Activated CD4-positive, alpha-beta T cell treated with anti-CD3 and anti-CD28 coated beads for 36 hours (primary cell): ENCODE results near the gene POP5. TPM values are rescaled to one million over a fixed set of nuclear protein-coding genes. Genes with fewer than 3 reads are reported as not detected.

Source experiments
- ATAC-seq: fragments of 200-7000 bp; cut with Tn5 transposase; one replicate; pipeline ENCODE4 v1.10.0; 2021; ENCODE audit warnings: mild to moderate bottlenecking, moderate library complexity
- CTCF ChIA-PET: fragments of 350-600 bp; sonication (Branson Sonifier 250); formaldehyde crosslinking; loops from one replicate; lab custom pipeline; 2021; ENCODE audit warnings: antibody characterized with exemption; lab: Charles Lee
- POLR2A ChIA-PET: fragments of 350-600 bp; sonication (Branson Sonifier 250); formaldehyde crosslinking; loops from one replicate; lab custom pipeline; 2021; ENCODE audit warnings: antibody characterized with exemption, inconsistent platforms; lab: Charles Lee
- DNase-seq: peaks from one replicate; pipeline ENCODE4 v3.0.0-alpha.2; 2020
- H3K27ac Mint-ChIP-seq: one replicate; pipeline ENCODE4 v1.8.0; 2021; ENCODE audit warnings: mixed read lengths
- H3K27me3 Mint-ChIP-seq: one replicate; pipeline ENCODE4 v1.8.0; 2021; ENCODE audit warnings: mixed read lengths
- H3K36me3 Mint-ChIP-seq: one replicate; pipeline ENCODE4 v1.8.0; 2021; ENCODE audit warnings: low read depth, mixed read lengths
- H3K4me1 Mint-ChIP-seq: one replicate; pipeline ENCODE4 v1.8.0; 2021; ENCODE audit warnings: mixed read lengths
- H3K4me3 Mint-ChIP-seq: one replicate; pipeline ENCODE4 v1.8.0; 2021; ENCODE audit warnings: mild to moderate bottlenecking, moderate library complexity, mixed read lengths
- H3K9me3 Mint-ChIP-seq: one replicate; pipeline ENCODE4 v1.8.0; 2021; ENCODE audit warnings: low read depth, mixed read lengths
- intact Hi-C, 2 experiments: fragments of 100-400 bp; cut with DNase I in 1 of 2; cut with micrococcal nuclease in 1 of 2; formaldehyde crosslinking; loops; one replicate each; pipeline versions ENCODE4 v1.14.2 to v1.15.1; 2022 to 2024; cut with DNase I, micrococcal nuclease
- total RNA-seq, 2 experiments: library from RNA; stranded (reverse); gene quantifications; one replicate each; pipeline ENCODE4 v1.2.3, GENCODE V29; 2021

Gene POP5
- total RNA-seq, 2 experiments from 2014 or later, result 44.8 to 52.6 TPM

DNA sequence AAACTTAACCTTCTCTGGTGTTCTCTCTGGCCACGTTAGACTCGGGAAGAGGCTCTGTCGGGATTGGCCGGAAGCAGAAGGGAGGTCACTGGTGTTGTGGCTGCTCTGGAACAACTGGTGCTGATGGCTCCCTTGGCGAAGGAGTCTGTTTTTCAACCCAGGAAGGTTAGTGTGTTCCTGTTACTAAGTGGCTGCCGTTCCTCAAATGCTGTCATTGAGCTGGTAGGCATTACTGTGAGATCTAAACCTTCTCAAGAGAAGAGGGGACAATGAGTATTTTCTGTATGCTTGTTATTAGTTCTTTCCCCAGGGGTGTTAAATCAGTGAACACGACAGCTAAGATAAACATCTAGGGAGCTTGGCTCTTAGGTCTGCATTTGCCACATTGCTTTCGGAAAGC is 18.3 kb downstream of the POP5 start:
- CTCF ChIA-PET, result no interaction called here
- Mint-ChIP-seq H3K4me3 (no peak overlapping the region), H3K27me3 (no peaks in the 10 kb centered on the region), H3K27ac (no peak overlapping the region), H3K4me1 (no peaks in the 10 kb centered on the region), H3K36me3 (peaks cover 56% of the 10 kb centered on the region), H3K9me3 (no peaks in the 10 kb centered on the region)
- intact Hi-C loops, result no loop called here
- ATAC-seq (no peak), DNase-seq (no peak)
- POLR2A ChIA-PET, result no interaction called here

DNA sequence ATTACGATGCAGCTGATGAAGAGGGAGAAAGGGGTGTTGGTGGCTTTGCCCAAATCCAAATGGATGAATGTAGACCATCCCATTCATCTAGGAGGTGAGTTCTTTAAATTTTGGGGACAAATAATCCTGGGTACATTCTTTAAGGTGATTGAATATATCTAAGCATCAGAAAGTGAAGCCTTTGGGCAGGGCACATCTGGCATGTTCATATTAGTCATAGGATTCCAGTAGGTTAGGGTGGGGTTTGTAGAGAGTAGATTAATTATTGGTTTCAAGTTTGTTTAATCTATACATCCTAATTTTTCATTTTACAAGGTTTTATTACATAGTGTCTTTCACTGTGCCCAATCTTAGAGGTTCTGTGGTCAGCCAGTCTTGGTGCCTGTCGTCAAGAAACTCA is 23.6 kb downstream of the POP5 start:
- H3K9me3 Mint-ChIP-seq, result no peaks in the 10 kb centered on the region
- intact Hi-C loops, result no loop called here
- peaks cover 46% of the 10 kb centered on the region for H3K36me3 Mint-ChIP-seq
- no peak overlapping the region for H3K27ac Mint-ChIP-seq
- ATAC-seq (no peak), DNase-seq (no peak)
- no peaks in the 10 kb centered on the region for H3K27me3 Mint-ChIP-seq
- ChIA-PET POLR2A (no interaction called here), CTCF (interaction anchor here (0.6 kb wide), 1 partner anchor 37 kb away, joined by 3 read pairs; no protein-coding TSS in a partner anchor)
- no peak overlapping the region for H3K4me3 Mint-ChIP-seq
- H3K4me1 Mint-ChIP-seq, result peaks cover 1% of the 10 kb centered on the region

DNA sequence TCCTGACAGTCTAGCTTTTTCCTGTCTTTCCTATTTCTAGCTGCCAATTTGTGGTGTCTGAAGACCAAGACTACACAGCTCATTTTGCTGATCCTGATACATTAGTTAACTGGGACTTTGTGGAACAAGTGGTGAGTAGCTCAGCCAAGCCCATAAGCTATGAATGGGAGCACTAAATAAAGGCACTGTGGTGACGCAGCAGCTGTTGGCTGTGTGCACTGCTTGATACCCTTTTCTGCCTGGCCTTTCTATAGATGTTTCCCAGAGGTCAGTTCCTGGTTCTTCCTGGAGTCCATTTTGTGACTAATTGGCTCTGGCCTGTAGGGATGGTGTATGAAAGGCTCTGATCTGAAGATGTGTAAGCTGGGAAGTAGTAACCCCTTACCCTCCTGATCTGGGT is 26.5 kb downstream of the POP5 start:
- no peak overlapping the region for H3K4me3 Mint-ChIP-seq
- no peaks in the 10 kb centered on the region for H3K9me3 Mint-ChIP-seq
- H3K36me3 Mint-ChIP-seq, result peaks cover 41% of the 10 kb centered on the region
- no peak overlapping the region for H3K27ac Mint-ChIP-seq
- ATAC-seq (no peak), DNase-seq (no peak)
- intact Hi-C loops, result no loop called here
- peaks cover 13% of the 10 kb centered on the region for H3K4me1 Mint-ChIP-seq
- ChIA-PET CTCF (interaction anchor here (0.7 to 1.1 kb wide), 3 partner anchors 16 to 93 kb away, joined by 3 to 4 read pairs (median 4); no protein-coding TSS in a partner anchor), POLR2A (no interaction called here)
- no peaks in the 10 kb centered on the region for H3K27me3 Mint-ChIP-seq

DNA sequence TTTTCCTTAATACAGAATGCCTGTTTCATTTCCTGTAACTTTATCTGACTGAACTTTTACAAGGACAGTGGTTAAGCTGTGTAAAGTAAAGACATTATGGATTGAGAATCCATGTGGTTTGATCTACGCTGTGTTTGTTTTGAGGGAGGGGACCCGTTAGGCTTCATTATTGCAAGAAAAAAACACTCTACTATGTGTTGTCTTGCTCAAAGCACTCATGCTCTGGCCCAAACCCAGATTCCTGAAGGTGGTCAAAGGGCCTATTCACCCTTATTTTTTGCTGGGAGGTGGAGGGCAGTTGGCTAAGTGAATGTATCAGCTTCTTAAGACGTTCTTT is 35.2 kb downstream of the POP5 start:
- H3K27me3 Mint-ChIP-seq, result no peaks in the 10 kb centered on the region
- H3K4me1 Mint-ChIP-seq, result peaks cover 11% of the 10 kb centered on the region
- CTCF ChIA-PET, result interaction anchor here (0.7 to 1.1 kb wide), 2 partner anchors 8 to 84 kb away, joined by 3 to 4 read pairs; no protein-coding TSS in a partner anchor
- ATAC-seq (no peak), DNase-seq (no peak)
- H3K9me3 Mint-ChIP-seq, result no peaks in the 10 kb centered on the region
- peaks cover 20% of the 10 kb centered on the region for H3K36me3 Mint-ChIP-seq
- POLR2A ChIA-PET, result interaction anchor here (0.6 kb wide), 1 partner anchor 9 kb away, joined by 6 read pairs; no protein-coding TSS in a partner anchor
- no peak overlapping the region for H3K27ac Mint-ChIP-seq
- intact Hi-C loops, result no loop called here
- H3K4me3 Mint-ChIP-seq, result no peak overlapping the region

DNA sequence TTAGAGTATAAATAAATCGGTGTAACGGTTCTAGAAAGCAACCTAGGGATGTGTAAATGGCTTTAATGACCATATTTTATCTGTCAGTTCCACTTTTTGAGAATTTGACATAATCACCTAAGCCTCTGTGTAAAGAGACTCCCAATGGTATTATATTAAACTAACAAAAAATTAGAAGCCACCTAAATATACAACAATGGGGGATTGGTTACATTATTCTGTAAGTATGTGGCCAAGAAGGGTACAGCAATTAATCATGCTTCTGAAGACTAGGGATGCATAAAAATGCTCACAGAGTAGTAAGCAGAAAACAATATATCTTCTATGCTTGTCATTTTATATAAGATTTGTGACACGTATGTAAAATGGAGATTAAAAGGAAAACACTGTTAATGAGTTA is 36.5 kb downstream of the POP5 start:
- peaks cover 30% of the 10 kb centered on the region for H3K36me3 Mint-ChIP-seq
- H3K9me3 Mint-ChIP-seq, result no peaks in the 10 kb centered on the region
- intact Hi-C loops, result no loop called here
- H3K27ac Mint-ChIP-seq, result no peak overlapping the region
- ATAC-seq, result no peak
- POLR2A ChIA-PET, result no interaction called here
- CTCF ChIA-PET, result no interaction called here
- no peaks in the 10 kb centered on the region for H3K27me3 Mint-ChIP-seq
- DNase-seq, result no peak
- H3K4me1 Mint-ChIP-seq, result peaks cover 20% of the 10 kb centered on the region
- no peak overlapping the region for H3K4me3 Mint-ChIP-seq

DNA sequence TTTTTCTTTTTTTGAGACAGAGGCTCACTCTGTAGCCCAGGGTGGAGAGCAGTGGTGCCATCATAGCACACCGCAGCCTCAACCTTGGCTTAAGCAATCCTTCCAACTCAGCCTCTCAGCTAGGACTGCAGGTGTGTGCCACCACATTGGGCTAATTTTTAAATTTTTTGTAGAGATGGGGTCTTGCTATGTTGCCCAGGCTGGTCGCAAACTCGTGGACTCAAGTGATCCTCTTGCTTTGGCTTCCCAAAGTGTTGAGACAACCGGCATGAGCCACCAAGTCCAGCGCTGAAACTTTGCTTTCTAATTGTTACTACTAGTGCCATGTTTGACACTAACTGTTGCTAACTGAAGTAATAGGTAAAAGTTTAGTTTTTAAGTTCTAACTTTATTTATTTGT is 39.0 kb downstream of the POP5 start:
- peaks cover 45% of the 10 kb centered on the region for H3K4me1 Mint-ChIP-seq
- ChIA-PET CTCF (interaction anchor here (0.6 kb wide), 1 partner anchor 855 kb away, joined by 4 read pairs; no protein-coding TSS in a partner anchor), POLR2A (no interaction called here)
- no peaks in the 10 kb centered on the region for H3K27me3 Mint-ChIP-seq
- DNase-seq (no peak), ATAC-seq (no peak)
- no peak overlapping the region for H3K4me3 Mint-ChIP-seq
- intact Hi-C loops, result no loop called here
- H3K36me3 Mint-ChIP-seq, result peaks cover 44% of the 10 kb centered on the region
- no peaks in the 10 kb centered on the region for H3K9me3 Mint-ChIP-seq
- no peak overlapping the region for H3K27ac Mint-ChIP-seq

DNA sequence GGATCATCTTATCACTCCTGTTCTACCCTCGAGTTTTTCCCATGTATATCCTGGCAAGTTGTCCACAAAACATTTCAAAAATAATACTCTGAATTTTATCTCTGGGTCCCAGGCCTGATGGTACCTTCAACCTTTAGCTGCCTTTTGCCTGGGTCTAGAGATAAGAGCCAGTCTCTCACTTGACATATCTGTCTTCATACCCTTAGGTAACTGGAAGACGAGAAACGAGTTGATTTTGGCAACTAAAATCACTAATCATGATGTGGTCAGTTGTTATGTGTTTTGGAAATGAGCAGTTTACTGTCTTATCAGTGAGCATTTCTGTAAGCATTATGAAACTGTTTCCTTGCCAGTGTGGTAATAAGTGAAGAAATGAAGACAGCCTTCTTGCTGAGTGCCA is 40.8 kb downstream of the POP5 start:
- Mint-ChIP-seq H3K27ac (peak overlapping the region; percentile 81), H3K9me3 (no peaks in the 10 kb centered on the region), H3K27me3 (no peaks in the 10 kb centered on the region), H3K4me3 (no peak overlapping the region), H3K36me3 (peaks cover 49% of the 10 kb centered on the region), H3K4me1 (peaks cover 57% of the 10 kb centered on the region)
- DNase-seq (no peak), ATAC-seq (peak; percentile 7)
- ChIA-PET CTCF (interaction anchor here (0.6 kb wide), 1 partner anchor 847 kb away, joined by 3 read pairs; no protein-coding TSS in a partner anchor), POLR2A (interaction anchor here (0.7 kb wide), 1 partner anchor 37 kb away, joined by 3 read pairs; no protein-coding TSS in a partner anchor)
- intact Hi-C loops, result no loop called here

DNA sequence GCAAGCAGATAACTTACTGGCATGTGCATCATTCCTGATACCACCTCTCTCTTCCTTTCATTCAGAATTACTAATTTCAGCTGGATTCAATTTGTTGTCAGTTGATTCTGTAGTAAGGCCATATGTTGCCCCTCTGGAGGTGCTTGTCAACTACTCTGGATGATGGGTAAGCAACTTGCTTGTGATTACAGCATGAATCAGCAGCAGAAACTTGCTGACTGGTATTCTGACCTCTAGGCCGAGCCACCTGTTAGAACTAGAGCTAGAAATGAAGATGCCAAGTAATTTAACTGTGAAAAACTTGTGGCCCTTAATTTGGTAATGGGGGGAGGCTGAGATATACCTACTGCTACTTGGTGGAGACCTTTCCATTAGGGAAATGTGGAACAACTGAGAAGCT is 41.9 kb downstream of the POP5 start:
- H3K4me3 Mint-ChIP-seq, result peak overlapping the region; percentile 87
- peaks cover 51% of the 10 kb centered on the region for H3K36me3 Mint-ChIP-seq
- ChIA-PET POLR2A (interaction anchor here (0.5 to 1.3 kb wide), 4 partner anchors 17 to 248 kb away, joined by 3 to 11 read pairs (median 3); partner anchors contain the start of genes POP5, RNU4-1 and RNU4-2), CTCF (interaction anchor here (1.0 to 1.5 kb wide), 4 partner anchors 10 to 247 kb away, joined by 3 to 6 read pairs (median 4); partner anchors contain the start of genes COQ5, RNU4-1 and SIRT4)
- intact Hi-C loops, result no loop called here
- no peaks in the 10 kb centered on the region for H3K27me3 Mint-ChIP-seq
- peak overlapping the region; percentile 89 for H3K27ac Mint-ChIP-seq
- H3K9me3 Mint-ChIP-seq, result no peaks in the 10 kb centered on the region
- ATAC-seq (peak; percentile 36), DNase-seq (peak; percentile 43)
- H3K4me1 Mint-ChIP-seq, result peaks cover 57% of the 10 kb centered on the region

DNA sequence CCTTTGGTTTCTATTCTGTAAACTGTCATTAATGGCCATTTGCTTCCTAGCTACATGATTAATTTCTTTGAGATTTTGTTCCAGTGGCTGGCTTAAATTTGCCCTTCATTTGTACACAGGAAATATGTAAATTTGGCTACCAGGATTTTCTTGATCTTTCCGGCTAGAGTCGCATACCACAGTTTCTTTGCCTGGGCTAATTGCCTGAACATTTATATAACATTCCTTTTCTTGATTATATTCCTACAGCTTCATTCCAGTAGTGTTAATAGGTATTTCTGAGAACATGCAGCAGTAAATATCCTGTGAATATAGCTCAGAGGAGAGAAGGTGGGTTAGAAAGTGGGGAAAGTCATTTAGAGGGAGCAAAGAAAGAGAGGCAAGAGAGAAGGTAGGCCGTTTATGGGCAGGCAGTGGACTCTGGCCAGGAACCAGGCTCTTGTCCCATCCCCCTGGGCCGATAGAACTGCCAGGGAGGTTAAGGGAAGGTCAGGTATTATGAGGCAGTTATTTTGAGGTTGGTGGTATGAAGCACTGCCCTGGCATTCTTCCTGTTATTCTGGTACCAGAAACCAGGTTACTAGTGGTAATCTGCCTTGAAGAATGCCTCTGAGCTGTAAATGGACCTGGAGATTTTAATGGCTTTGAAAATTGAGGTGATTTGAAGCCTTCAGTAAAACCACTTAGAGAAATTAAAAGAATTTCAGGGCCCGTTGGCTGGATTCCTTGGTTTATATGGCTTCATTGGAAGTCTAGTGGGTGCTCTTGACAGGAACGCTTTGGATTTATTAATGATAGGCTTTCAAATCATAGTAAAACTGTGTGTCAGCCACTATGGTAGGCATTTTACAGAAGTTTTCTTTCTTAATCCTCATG is 42.7 kb downstream of the POP5 start:
- ATAC-seq (no peak), DNase-seq (no peak)
- Mint-ChIP-seq H3K36me3 (peaks cover 51% of the 10 kb centered on the region), H3K4me3 (peak overlapping the region; percentile 87), H3K27ac (peak overlapping the region; percentile 89), H3K4me1 (peaks cover 59% of the 10 kb centered on the region), H3K27me3 (no peaks in the 10 kb centered on the region), H3K9me3 (no peaks in the 10 kb centered on the region)
- ChIA-PET POLR2A (interaction anchor here (0.7 to 1.3 kb wide), 3 partner anchors 42 to 248 kb away, joined by 3 to 11 read pairs (median 3); partner anchors contain the start of genes POP5 and RNU4-1), CTCF (interaction anchor here (0.6 to 2.4 kb wide), 12 partner anchors 8 to 802 kb away, joined by 3 to 13 read pairs (median 3); partner anchors contain the start of genes COQ5, RNU4-1 and SIRT4)
- intact Hi-C loops, result no loop called here

DNA sequence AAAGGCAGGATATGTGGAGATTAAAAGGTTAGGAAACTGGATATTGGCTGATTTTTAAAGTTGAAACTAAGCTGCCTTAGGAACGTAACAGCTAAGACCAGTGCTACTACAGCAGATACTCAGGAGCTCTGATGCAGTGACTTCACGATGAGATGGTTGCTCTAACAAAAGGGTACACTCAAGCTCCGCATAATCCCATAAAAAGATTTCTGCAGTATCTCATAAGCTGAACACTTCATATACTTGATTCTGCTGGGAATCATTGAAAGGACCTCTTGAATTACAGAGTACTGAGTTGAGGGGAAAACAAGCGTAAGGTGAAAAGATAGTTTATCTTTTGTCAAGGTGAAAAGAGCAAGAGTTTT is 43.4 kb downstream of the POP5 start:
- H3K27ac Mint-ChIP-seq, result peak overlapping the region; percentile 89
- H3K4me3 Mint-ChIP-seq, result peak overlapping the region; percentile 87
- intact Hi-C loops, result no loop called here
- no peaks in the 10 kb centered on the region for H3K9me3 Mint-ChIP-seq
- peaks cover 50% of the 10 kb centered on the region for H3K36me3 Mint-ChIP-seq
- no peak for DNase-seq
- no peaks in the 10 kb centered on the region for H3K27me3 Mint-ChIP-seq
- CTCF ChIA-PET, result interaction anchor here (0.6 to 2.4 kb wide), 9 partner anchors 9 to 802 kb away, joined by 3 to 13 read pairs (median 3); partner anchors contain the start of gene COQ5
- POLR2A ChIA-PET, result interaction anchor here (0.6 to 1.2 kb wide), 4 partner anchors 9 to 337 kb away, joined by 3 to 7 read pairs (median 4); partner anchors contain the start of genes COQ5 and RPLP0
- H3K4me1 Mint-ChIP-seq, result peaks cover 58% of the 10 kb centered on the region
- no peak for ATAC-seq

DNA sequence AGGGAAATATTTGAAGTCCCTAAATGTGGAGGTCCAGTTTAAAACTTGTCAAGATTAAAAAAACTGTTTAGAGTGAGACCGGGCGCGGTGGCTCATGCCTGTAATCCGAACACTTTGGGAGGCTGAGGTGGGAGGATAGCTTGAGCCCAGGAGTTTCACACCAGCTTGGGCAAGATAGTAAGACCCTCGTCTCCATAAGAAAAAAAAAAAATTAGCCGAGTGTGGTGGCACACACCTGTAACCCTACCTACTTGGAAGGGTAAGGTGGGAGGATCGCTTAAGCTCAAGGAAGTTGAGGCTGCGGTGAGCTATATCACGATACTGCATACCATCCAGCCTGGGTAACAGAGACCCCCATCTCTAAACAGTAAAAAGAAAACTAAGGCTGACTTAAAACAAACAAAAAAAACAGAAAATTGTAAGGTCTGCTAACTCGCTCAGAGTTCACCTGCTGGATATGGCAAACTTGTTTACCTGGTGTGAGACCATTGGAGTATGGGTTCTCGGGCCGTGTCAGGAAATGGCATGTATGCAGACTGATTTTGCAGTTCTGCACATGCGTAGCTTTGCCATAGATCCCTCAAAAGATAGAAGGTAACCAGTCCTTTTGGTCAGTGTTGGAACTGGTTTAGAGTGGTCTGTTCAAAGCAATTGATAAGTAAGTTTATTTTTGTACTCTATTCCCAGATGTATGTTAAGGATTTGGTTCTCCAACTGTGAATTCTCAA is 45.0 kb downstream of the POP5 start:
- intact Hi-C loops, result no loop called here
- peaks cover 55% of the 10 kb centered on the region for H3K4me1 Mint-ChIP-seq
- no peaks in the 10 kb centered on the region for H3K9me3 Mint-ChIP-seq
- POLR2A ChIA-PET, result interaction anchor here (0.8 kb wide), 1 partner anchor 24 kb away, joined by 3 read pairs; no protein-coding TSS in a partner anchor
- CTCF ChIA-PET, result interaction anchor here (0.5 to 2.4 kb wide), 6 partner anchors 16 to 597 kb away, joined by 3 to 13 read pairs (median 4); partner anchors contain the start of genes P2RX7 and POP5
- ATAC-seq (no peak), DNase-seq (peak; percentile 57)
- H3K27me3 Mint-ChIP-seq, result no peaks in the 10 kb centered on the region
- peak overlapping the region; percentile 87 for H3K4me3 Mint-ChIP-seq
- peak overlapping the region; percentile 95 for H3K27ac Mint-ChIP-seq
- peaks cover 44% of the 10 kb centered on the region for H3K36me3 Mint-ChIP-seq
